ENCODE results near the gene STIM1. TPM values are rescaled to one million over a fixed set of nuclear protein-coding genes. Genes with fewer than 3 reads are reported as not detected.

STIM1 gene
- total RNA-seq, 1 donor = 57.9 TPM

DNA sequence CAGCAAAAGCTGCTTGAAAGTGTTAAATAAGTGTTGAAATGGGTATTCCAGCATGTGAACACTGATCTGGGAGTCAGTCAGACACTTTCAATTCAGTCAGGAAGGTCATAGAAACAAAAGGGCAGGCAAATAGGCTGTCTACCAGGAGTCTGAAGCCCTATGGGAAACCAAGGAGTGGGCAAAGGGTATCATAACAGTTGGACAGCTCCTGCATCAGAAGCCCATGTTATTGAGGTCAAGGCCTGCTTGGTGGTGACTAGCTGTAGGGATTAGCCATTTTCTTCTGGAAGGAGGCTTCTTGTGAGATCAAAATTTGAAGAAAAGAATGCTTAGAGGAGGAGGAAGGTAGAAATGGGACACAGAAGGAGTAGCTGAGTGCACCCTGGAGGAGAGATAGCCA, 97.3 kb downstream of the STIM1 start:
- Histone ChIP-seq H3K4me2 (ENCODE audit: insufficient read depth, low read length) (no peak overlapping the region), H4K20me1 (ENCODE audit: insufficient read depth, low read length) (no peaks in the 10 kb centered on the region), H2AFZ (ENCODE audit: low read length) (no peak overlapping the region), H3K79me2 (ENCODE audit: insufficient read depth, low read length) (peaks cover 5% of the 10 kb centered on the region), H3K27ac (ENCODE audit: low read depth, low read length) (no peak overlapping the region), H3K4me3 (ENCODE audit: insufficient read depth, low read length) (no peak overlapping the region), H3K36me3 (ENCODE audit: insufficient read depth, low read length) (no peaks in the 10 kb centered on the region), H3K27me3 (ENCODE audit: insufficient read depth, low read length) (no peaks in the 10 kb centered on the region), H3K9me3 (ENCODE audit: low read depth, low read length) (no peaks in the 10 kb centered on the region), H3K4me1 (ENCODE audit: insufficient read depth, low read length) (peaks cover 17% of the 10 kb centered on the region)
- no peak for DNase-seq (ENCODE audit: insufficient read length, low spot score, missing footprints)
- TF ChIP-seq, protein P1, sequence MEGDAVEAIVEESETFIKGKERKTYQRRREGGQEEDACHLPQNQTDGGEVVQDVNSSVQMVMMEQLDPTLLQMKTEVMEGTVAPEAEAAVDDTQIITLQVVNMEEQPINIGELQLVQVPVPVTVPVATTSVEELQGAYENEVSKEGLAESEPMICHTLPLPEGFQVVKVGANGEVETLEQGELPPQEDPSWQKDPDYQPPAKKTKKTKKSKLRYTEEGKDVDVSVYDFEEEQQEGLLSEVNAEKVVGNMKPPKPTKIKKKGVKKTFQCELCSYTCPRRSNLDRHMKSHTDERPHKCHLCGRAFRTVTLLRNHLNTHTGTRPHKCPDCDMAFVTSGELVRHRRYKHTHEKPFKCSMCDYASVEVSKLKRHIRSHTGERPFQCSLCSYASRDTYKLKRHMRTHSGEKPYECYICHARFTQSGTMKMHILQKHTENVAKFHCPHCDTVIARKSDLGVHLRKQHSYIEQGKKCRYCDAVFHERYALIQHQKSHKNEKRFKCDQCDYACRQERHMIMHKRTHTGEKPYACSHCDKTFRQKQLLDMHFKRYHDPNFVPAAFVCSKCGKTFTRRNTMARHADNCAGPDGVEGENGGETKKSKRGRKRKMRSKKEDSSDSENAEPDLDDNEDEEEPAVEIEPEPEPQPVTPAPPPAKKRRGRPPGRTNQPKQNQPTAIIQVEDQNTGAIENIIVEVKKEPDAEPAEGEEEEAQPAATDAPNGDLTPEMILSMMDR (IDR thresholded peaks at IDR 0.05; ENCODE audit: extremely low read depth, low read depth, low read length) = no peak

DNA sequence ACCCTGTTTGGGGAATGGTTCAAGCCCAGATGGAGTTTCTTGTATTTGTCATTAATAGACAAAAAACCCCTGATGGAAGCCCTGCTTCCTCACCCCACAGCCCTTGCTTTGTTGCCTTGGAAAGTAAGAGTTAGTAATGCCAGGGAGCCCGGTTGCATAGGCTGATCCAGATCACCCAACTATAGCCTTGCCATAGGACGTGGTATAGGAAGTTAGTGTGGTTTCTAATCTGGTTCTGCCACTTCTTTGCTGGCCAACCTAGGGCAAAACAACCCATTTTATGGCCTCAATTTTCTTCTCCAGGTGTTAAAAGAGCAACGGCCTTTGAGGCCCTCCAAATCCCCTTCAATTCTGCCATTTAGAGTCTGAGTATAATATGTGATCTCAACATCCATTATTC, 97.9 kb downstream of the STIM1 start:
- Histone ChIP-seq H3K4me2 (ENCODE audit: insufficient read depth, low read length) (no peak overlapping the region), H4K20me1 (ENCODE audit: insufficient read depth, low read length) (no peaks in the 10 kb centered on the region)

DNA sequence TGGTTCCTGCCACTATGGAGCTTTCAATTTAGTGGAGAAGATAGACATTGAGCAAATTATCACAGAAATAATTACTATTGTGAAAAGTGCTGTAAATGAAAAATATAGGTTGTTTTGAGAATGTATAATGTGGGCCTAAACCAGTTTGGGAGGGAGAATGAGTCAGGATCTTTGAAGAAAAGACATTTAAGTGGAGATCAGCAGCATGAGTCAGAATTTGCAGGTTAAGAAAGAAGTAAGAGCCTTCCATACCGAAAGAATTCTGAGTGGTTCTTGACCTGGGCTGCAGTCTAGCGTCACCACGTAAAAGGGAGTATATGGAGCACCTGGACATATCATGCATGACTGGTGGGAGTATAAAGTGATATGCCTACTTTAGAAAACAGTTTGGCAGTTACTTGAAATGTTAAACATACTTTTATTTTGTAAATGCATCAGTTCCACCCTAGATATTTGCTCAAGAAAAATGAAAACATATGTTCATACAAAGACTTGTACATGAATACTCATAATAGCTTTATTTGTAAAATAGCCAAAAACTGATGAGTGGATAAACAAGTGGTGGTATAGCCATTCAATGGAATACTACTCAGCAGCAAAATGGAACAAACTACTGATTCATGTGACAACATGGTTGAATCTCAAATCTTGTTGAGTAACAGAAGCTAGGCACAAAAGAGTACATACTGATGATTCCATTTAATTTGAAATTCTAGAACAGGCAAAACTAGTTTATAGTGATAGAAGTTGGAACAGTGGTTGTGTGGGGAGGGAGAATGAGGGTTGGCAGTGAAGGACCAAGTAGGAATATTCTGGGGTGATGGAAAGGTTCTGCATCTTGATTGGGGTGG, 99.2 kb downstream of the STIM1 start:
- Histone ChIP-seq H3K9me3 (ENCODE audit: low read depth, low read length) (no peaks in the 10 kb centered on the region), H3K4me2 (ENCODE audit: insufficient read depth, low read length) (no peak overlapping the region), H3K4me1 (ENCODE audit: insufficient read depth, low read length) (peaks cover 33% of the 10 kb centered on the region), H2AFZ (ENCODE audit: low read length) (no peak overlapping the region), H3K79me2 (ENCODE audit: insufficient read depth, low read length) (peaks cover 5% of the 10 kb centered on the region), H3K4me3 (ENCODE audit: insufficient read depth, low read length) (no peak overlapping the region), H4K20me1 (ENCODE audit: insufficient read depth, low read length) (no peaks in the 10 kb centered on the region), H3K27ac (ENCODE audit: low read depth, low read length) (peak overlapping the region; percentile 36), H3K27me3 (ENCODE audit: insufficient read depth, low read length) (no peaks in the 10 kb centered on the region), H3K36me3 (ENCODE audit: insufficient read depth, low read length) (no peaks in the 10 kb centered on the region)
- TF ChIP-seq, protein P1 (IDR thresholded peaks at IDR 0.05; ENCODE audit: extremely low read depth, low read depth, low read length) = no peak
- DNase-seq (ENCODE audit: insufficient read length, low spot score, missing footprints) = no peak

More for the DNA sequence above, 97.9 kb downstream of the STIM1 start:
- H3K36me3 ChIP-seq (ENCODE audit: insufficient read depth, low read length) = no peaks in the 10 kb centered on the region
- no peak for DNase-seq (ENCODE audit: insufficient read length, low spot score, missing footprints)
- H3K27me3 ChIP-seq (ENCODE audit: insufficient read depth, low read length) = no peaks in the 10 kb centered on the region
- no peaks in the 10 kb centered on the region for H3K9me3 ChIP-seq (ENCODE audit: low read depth, low read length)
- TF ChIP-seq, protein P1 (IDR thresholded peaks at IDR 0.05; ENCODE audit: extremely low read depth, low read depth, low read length) = no peak
- H3K79me2 ChIP-seq (ENCODE audit: insufficient read depth, low read length) = peaks cover 5% of the 10 kb centered on the region
- H3K4me3 ChIP-seq (ENCODE audit: insufficient read depth, low read length) = no peak overlapping the region
- H3K4me1 ChIP-seq (ENCODE audit: insufficient read depth, low read length) = peaks cover 21% of the 10 kb centered on the region
- no peak overlapping the region for H3K27ac ChIP-seq (ENCODE audit: low read depth, low read length)
- no peak overlapping the region for H2AFZ ChIP-seq (ENCODE audit: low read length)

DNA sequence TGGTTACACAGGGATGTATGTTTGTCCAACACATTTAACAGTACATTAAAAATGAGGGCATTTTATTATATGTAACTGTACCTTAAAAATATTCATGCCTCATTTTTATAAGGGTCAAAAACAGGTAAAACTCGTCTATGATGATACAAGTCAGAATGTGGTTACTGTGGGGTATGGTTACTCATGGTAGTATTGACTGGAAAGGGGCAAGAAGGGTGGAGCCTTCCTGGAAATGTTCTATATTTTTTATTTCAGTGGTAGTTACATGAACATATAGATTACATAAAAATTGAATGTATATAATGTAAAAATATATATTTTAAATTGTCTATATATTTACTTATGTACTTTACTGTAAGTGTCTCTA, 99.8 kb downstream of the STIM1 start:
- Histone ChIP-seq H3K36me3 (ENCODE audit: insufficient read depth, low read length) (no peaks in the 10 kb centered on the region), H3K79me2 (ENCODE audit: insufficient read depth, low read length) (peaks cover 5% of the 10 kb centered on the region), H3K27me3 (ENCODE audit: insufficient read depth, low read length) (no peaks in the 10 kb centered on the region), H3K4me2 (ENCODE audit: insufficient read depth, low read length) (no peak overlapping the region), H2AFZ (ENCODE audit: low read length) (no peak overlapping the region), H4K20me1 (ENCODE audit: insufficient read depth, low read length) (no peaks in the 10 kb centered on the region), H3K27ac (ENCODE audit: low read depth, low read length) (no peak overlapping the region), H3K9me3 (ENCODE audit: low read depth, low read length) (no peaks in the 10 kb centered on the region), H3K4me1 (ENCODE audit: insufficient read depth, low read length) (peaks cover 39% of the 10 kb centered on the region), H3K4me3 (ENCODE audit: insufficient read depth, low read length) (no peak overlapping the region)
- no peak for DNase-seq (ENCODE audit: insufficient read length, low spot score, missing footprints)
- TF ChIP-seq, protein P1 (IDR thresholded peaks at IDR 0.05; ENCODE audit: extremely low read depth, low read depth, low read length) = no peak

Measured in osteoblast (primary cell).